CD4-positive, alpha-beta T cell treated with Interleukin-4 for 1 hour (primary cell): ENCODE measurements around the gene MRPL3.

Source experiments
- DNase-seq, 2 donors: peaks; one replicate each; pipeline ENCODE4 v3.0.0-alpha.2; 2020 to 2022

MRPL3 gene

GRCh38 chr3:131502530-131503319, at the start of gene MRPL3:
TSS of gene MRPL3 (minus strand) at chr3:131502971. CDS start at chr3:131502821, 150 bp downstream.
- DNase-seq = peak; percentile 86 to 87

GRCh38 chr3:131551761-131552160, 49.0 kb upstream of the MRPL3 start:
- DNase-seq = no peak

GRCh38 chr3:131550562-131551465, 48.0 kb upstream of the MRPL3 start:
- DNase-seq = no peak

- DNase-seq = no peak
Observed at GRCh38 chr3:131549340-131549739, 46.6 kb upstream of the MRPL3 start.

GRCh38 chr3:131547585-131547984, 44.8 kb upstream of the MRPL3 start:
- no peak for DNase-seq

- no peak for DNase-seq
Observed at GRCh38 chr3:131546441-131546840, 43.7 kb upstream of the MRPL3 start.

- DNase-seq = no peak
Observed at GRCh38 chr3:131544557-131544956, 41.8 kb upstream of the MRPL3 start.

- DNase-seq = no peak
Observed at GRCh38 chr3:131543714-131544113, 40.9 kb upstream of the MRPL3 start.

GRCh38 chr3:131541288-131541687, 38.5 kb upstream of the MRPL3 start:
- no peak for DNase-seq

GRCh38 chr3:131540821-131541220, 38.0 kb upstream of the MRPL3 start:
- DNase-seq = no peak

- DNase-seq = no peak
Observed at GRCh38 chr3:131540143-131540542, 37.4 kb upstream of the MRPL3 start.

- DNase-seq = no peak
Observed at GRCh38 chr3:131538968-131539367, 36.2 kb upstream of the MRPL3 start.

GRCh38 chr3:131537531-131537930, 34.8 kb upstream of the MRPL3 start:
- DNase-seq = no peak

- DNase-seq = no peak
Observed at GRCh38 chr3:131535596-131535995, 32.8 kb upstream of the MRPL3 start.

- DNase-seq = no peak
Observed at GRCh38 chr3:131535131-131535530, 32.4 kb upstream of the MRPL3 start.

GRCh38 chr3:131532645-131533044, 29.9 kb upstream of the MRPL3 start:
- DNase-seq = no peak

- DNase-seq = no peak
Observed at GRCh38 chr3:131530843-131531242, 28.1 kb upstream of the MRPL3 start.

GRCh38 chr3:131530388-131530787, 27.6 kb upstream of the MRPL3 start:
- DNase-seq = no peak

- DNase-seq = no peak
Observed at GRCh38 chr3:131526801-131527347, 24.1 kb upstream of the MRPL3 start.

- DNase-seq = no peak
Observed at GRCh38 chr3:131518680-131519079, 15.9 kb upstream of the MRPL3 start.

GRCh38 chr3:131505421-131505820, 2.6 kb upstream of the MRPL3 start:
- no peak for DNase-seq

GRCh38 chr3:131503320-131503635, 507 bp upstream of the MRPL3 start:
- no peak for DNase-seq

- DNase-seq = no peak
Observed at GRCh38 chr3:131501949-131502348, 822 bp downstream of the MRPL3 start.

- no peak for DNase-seq
Observed at GRCh38 chr3:131494706-131495105, 8.1 kb downstream of the MRPL3 start.
